ENCODE results near the gene CRMP1.

The CRMP1 gene

DNA sequence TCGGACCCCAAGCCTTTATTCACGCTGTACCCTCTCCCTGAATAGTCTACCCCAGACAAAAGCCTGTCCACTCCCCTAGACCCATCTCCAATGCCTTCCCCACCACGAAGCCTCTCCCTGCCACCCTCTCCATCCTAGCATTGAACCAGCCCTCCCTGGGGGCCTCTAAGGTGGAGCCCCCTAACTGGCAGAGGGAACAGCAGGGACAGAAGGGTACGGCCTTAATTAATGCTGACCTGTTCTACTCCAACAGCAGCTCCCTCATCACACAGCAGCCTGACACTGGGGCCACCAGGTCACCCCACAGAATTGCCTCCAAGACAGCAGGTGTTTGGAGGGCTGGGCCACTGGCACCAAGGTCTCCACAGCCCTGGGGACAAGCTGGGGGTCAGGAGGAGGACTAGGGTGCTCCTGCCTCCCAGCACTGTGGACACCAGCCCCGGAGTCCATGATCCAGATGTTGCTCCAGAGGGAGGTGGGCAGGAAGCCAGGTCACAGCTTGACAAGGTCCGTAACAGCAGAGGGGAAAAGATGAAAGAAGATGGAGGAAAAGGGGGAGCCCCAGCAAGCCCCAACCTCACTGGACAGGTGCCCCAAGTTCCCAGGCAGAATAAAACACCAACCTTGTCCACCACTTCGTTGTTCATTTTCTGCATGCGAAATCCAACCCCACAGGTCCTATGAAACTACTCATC, 3.7 kb downstream of the CRMP1 start:
- DNase-seq (ENCODE audit: low read depth in 3 of 3, low spot score in 1 of 3), result no peak

DNA sequence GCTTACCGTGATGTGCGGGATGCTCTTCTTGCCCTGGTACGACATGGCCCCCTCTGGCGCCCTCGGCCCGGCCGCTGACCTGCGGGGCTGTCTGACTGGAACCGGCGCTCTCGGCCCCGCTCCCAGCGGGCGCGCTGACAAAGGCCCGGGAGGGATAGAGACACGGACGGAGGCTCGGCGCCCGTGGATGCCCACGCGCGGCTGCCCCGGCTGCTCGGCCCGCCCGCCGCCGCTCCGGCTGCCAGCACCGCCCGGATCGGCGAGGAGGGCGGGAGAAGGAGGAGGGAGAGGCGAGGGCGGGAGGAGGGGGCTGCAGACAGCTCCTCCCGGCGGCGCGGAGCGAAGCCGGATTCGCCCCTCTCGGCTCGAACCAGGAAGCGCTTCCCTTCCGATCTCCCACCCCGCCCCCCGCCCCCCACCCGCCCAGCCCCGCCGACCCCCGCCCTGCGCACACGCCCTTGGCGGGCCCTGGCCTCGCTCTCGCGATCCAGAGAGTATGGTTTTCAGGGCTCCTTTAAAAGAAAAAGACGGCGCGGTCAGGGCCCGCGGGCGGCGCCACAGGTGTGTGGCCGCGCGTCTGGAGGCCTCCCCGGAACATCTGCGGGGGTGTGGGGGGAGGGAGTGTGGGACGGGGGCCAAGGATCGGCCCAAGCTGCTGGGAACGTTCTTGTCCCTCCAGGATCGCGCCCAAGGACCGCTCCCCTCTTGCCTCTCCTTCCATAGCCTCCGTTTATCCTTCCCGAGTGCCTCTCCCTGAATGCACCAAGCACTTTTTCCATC, 4.5 kb downstream of the CRMP1 start:
- DNase-seq (ENCODE audit: low read depth in 3 of 3, low spot score in 1 of 3), result no peak

DNA sequence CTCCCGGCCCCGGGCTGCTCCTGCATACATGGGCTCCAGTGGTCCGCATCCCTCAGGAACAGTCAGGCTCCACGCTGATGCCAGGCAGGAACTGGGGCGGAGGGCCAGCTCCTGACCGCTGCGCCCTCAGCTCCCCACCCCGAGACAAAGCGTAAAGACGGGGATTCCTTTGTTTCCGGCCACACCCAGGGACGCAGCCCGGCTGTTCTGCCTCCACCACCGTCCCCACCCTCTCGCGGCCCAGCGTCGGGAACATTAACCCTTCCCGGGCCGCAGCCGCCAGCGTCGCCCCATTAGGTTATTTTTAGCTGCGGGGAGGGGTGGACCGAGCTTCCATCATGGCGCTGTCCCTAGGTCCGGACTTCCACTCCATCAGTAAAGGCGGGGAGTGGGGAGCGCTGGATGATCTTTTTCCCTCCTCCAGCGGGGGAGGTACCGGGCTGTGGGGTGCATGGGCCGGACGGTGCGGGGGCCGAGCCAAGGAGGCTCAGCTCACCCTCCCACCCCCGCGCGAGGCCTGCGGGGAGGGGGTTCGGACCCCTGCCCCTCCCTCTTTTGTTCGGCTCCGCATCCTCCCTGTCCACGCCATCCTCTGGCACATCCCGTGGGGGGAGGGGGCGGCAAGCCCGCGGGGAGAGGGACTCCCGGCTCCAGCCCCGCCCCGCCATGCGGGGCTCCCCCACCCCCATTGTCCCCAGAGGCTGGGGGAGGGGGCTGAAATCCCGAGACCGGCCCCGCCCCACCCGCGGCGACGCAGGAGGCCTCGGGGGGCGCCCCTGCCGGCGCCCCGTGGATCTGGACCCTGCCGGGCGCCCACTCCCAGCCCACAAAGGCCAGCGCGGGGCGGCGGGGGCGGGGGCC, 5.3 kb downstream of the CRMP1 start:
- DNase-seq (ENCODE audit: low read depth in 3 of 3, low spot score in 1 of 3), result no peak

DNA sequence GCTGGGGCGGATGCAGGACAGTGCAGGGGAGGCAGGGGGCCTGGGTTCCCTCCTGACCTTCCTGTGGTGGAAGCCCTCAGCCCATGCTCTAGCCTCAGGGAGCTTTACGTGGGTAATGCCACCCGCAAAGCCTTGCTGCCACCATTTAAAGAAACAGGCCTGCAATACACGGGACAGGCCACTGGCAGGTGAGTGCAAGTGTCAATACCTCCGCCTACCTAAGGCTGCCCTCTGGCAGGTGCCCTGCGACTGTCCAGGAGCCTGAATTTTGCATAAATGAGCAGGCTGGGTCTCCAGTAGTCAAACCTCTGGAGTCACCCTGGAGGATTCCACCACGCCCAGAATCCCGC, 5.9 kb downstream of the CRMP1 start:
- no peak for DNase-seq (ENCODE audit: low read depth in 3 of 3, low spot score in 1 of 3)

DNA sequence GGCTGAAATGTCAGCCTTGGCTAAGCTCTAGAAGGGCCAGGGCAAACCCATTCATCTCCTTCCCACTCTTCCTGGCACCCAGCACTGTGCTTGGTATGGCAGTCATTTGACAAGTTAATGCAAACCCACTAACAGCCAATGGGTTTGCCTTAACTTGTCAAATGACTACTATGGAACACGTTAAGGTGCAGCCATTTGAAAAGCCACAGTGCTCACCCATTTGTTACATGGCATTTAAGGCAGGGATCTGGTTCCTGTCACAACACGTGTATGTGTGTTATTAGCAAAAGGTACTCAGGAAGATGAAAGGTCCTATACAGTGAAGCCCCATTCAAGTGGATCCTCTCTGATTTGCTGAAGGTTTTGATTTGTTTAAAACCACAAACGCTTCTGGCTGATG, 7.2 kb downstream of the CRMP1 start:
- DNase-seq (ENCODE audit: low read depth in 3 of 3, low spot score in 1 of 3), result no peak

DNA sequence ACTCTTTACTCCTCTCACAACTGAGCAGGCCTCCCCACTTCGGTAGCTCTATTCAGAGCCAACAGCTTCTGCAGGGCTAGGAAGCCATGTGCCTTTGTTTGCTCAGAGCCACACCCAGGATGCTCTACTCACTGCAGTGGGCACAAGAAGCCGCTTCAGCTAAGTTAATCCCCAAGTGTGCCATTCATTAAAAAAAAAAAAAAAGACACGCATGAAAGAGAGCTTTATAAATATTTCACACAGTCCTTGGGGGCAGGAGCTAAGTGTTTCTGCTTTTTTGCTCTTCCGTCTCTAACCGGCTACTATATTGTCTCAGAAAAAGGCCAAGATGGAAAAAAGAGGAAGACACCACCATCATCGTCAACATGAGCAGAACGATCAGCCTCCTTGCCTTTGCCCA, 8.1 kb downstream of the CRMP1 start:
- no peak for DNase-seq (ENCODE audit: low read depth in 3 of 3, low spot score in 1 of 3)

DNA sequence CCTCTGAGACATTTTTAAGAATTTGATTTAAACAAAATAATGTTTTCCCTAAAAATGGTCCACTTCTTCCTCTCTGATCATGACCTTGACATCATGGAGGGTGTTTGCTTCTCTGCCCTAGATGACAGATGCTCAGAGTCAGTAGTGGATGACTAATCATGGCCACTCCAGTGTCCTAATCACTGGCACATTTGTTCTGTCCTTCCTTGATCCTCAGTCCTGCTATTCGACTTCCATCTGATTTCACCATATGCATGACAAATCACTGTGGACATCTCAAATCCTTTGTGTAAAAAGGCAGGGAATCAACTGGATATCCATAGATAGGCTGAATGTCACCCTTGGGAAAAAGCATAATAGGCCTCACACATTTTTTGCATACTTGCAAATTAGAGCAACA, 9.0 kb downstream of the CRMP1 start:
- DNase-seq (ENCODE audit: low read depth in 3 of 3, low spot score in 1 of 3), result no peak

DNA sequence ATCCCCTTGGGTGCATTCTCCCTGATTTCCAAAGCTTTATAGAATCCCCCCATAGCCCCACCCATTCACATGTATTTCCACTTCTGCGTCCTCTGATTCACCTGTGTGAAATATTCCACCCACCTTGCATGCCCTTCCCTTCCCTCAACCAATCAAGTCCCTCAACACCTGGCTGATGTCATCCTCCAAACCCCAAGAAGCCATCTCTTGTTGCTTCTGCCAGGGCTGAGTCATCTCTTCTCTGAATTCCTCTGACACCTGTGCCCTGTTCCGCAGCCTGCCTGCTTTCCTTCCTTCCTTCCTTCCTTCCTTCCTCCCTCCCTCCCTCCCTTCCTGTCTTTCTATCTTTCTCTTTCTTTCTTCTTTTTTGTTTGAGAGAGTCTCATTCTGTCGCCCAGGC, 9.9 kb downstream of the CRMP1 start:
- DNase-seq (ENCODE audit: low read depth in 3 of 3, low spot score in 1 of 3), result no peak

DNA sequence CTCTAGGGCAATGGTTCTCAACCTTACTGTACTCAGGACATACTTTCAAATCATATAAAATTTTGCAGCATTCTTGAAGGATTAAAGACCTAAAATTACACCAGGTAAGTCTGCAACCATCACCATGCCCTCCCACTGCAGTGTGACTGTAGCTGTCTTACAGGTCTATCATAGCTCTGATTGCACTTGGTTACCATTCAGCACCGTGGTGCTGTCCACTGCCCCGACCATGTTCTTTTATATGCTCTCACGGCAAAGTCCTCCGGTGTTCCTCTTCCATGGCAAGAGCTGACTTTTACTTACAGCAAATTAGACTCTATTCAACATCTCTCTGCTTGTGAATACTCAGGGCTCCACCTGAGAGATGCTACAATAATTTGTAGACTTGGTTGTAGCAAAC, 11.5 kb downstream of the CRMP1 start:
- DNase-seq (ENCODE audit: low read depth in 3 of 3, low spot score in 1 of 3), result no peak

DNA sequence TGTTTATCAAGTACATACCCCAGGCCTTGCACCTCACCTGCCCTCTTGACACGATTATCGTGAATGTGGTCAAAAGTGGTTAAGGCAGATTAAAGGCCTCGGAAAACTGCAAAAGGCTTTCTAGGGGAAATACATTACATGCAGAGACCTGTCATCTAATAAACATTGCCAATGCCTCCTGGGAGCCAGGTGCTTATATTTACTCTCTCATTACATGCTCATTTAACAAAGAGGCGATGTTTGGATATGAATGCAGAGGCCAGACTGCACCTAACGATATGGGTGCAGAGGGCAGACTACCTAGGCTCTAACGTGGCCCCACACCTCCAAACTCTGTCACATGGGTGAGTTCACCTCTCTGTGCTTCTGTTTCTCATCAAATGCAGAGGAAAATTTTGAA, 14.5 kb downstream of the CRMP1 start:
- no peak for DNase-seq (ENCODE audit: low read depth in 3 of 3, low spot score in 1 of 3)

DNA sequence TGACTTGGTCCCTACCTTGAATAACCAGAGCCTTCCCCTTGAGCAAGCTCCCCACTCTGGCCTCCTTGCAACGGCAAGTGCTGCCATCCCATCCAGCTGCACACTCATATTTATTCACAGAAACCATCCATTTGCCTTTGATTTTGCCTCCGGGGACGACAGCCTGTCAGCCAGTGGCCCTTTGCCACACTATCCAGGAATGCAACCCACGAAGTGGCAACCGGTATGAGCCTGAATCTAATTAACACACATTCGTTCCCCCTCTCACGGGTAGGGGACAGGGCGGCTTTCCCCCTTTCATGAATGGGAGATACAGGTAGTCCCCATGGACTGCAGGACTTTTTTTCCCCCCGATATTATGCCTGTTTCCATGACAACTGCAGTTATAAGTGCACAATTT, 15.5 kb downstream of the CRMP1 start:
- DNase-seq (ENCODE audit: low read depth in 3 of 3, low spot score in 1 of 3), result no peak

DNA sequence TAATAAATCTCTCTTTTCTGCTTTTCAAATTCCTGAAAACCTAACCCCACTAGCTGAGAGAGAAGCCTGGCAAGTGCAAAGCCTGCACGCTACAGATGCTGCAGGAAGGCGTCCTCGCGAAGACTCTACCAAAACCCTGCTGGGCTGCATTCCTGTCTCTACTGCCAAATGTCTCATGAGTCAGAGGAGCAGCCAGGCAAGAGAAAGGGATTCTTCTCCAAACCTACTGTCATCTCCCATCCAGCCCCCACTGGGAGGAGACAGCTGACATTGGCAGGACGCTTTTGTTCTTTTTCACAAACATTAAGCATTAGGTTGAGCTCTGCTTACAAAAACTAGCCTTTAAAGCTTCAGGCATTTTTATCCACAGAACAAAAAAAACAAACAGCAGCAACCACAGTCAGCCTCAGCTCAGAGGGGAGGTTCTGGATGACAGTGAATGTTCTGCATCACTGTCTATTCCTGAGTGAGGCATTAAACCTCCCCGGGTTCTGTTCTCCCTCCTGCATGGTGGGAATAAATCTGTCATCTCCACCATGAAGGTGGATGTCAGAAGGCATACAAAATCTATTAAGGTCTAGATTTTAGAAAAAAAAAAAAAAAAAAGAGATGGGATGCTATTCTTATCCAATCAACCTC, 18.0 kb downstream of the CRMP1 start:
- DNase-seq (ENCODE audit: low read depth in 3 of 3, low spot score in 1 of 3), result no peak

DNA sequence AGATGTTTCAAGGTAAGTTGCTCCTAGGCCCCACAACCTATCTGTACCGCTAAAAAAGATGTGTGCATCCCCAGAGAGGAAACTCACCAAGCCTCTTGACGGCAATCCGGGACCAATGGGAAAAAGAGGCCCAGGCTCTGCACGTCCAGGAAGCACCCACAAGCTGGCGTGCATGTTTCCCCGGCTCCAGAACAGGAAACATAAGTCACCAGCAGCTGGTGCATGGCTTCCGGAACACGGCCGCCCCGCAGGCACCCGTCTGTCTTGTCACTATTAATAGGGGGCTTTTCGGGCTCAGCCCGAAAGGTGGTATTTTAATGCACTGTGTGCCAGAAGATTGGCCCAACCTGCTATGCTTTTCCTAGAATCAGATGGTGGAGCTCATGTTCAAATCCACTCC, 22.2 kb downstream of the CRMP1 start:
- no peak for DNase-seq (ENCODE audit: low read depth in 3 of 3, low spot score in 1 of 3)

DNA sequence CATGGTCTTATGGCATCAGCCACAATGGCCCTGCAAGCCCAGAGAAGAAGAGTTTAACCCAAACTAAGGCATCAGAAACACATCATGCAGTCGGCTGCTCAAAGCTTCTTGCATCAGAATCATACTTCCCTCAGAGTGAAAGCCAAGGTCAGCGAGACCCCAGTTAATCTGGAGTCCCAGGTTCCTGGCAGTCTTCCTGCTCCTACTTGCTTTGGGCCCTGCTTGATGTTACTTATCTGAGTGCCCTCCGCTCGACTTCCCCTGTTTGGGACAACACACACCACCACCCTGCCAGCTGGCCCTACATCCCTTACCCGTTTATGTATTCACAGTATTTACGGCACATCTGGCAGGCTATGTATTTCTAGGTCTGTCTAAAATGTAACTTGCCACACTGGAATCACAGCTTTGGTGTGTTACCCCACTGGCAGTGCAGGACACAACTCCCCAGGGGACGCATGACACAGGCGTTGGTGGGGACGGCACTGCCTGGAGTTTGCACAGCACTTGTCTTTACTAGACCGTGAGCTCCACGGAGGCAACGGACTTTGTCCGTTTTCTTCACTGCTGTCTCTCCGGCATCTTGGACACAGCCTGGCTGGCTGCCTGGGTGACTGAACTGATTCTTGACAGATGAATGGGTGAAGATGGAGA, 22.8 kb downstream of the CRMP1 start:
- DNase-seq (ENCODE audit: low read depth in 3 of 3, low spot score in 1 of 3), result no peak

DNA sequence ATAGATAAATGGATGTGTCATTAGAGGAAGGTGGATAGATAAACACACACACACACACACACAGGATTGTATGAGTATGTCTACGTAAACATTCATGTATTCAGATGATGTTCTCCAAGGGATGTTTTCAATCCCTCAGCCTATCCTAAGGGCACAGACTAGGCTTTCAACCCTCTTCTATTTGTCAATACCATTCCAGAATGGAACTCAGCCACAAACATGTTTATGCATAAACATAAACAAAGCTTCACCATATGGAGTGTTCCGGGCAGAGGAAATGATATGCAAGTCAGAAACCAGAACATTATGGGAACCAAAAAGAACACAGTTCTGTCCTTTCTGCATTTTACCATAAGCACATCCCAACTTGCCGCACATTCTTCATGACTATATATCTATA, 25.0 kb downstream of the CRMP1 start:
- DNase-seq (ENCODE audit: low read depth in 3 of 3, low spot score in 1 of 3), result no peak

DNA sequence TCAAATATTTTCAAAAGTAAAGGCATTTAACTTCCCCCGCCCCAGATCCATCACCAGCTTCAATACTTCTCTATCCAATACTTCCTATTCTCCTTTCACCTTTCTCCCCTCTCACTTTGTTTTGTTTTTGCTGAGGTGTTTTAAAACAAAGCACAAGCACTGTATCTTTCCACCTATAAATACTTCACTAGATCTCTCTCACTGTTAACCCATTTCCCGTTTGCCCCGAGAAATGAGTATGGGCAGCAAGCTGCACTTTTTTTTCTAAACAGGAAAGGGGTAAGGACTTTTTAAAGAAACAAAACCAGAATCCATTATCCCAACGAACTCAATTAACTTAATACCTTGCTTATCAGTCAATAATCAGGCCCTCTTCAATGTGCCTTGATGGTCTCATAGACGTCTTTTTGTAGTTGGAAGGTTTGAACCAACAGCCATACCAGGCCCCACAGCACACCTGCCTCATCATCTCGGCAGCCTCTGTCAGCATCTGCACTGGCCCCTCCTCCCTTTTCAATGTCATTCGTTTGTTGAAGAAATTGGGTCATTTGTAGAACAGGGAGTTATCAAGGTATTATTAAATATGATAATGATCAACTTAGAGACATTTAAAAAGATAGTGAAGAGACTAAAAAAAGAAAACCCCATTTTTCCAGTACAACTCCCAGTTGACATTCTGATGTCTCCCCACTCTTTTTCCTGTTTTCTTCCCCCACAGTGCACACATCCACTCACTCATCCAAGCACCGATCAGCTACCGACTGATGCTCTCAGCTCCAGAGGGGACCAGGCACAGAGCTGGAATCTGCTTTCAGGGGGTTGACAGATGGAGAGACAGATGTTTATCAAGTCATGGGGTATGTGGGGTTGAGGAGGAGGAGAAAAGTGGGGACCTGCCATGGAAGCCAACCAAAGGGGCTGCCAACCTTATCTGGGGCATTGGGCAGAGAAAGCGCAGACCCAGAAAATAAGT, 25.8 kb downstream of the CRMP1 start:
- no peak for DNase-seq (ENCODE audit: low read depth in 3 of 3, low spot score in 1 of 3)

DNA sequence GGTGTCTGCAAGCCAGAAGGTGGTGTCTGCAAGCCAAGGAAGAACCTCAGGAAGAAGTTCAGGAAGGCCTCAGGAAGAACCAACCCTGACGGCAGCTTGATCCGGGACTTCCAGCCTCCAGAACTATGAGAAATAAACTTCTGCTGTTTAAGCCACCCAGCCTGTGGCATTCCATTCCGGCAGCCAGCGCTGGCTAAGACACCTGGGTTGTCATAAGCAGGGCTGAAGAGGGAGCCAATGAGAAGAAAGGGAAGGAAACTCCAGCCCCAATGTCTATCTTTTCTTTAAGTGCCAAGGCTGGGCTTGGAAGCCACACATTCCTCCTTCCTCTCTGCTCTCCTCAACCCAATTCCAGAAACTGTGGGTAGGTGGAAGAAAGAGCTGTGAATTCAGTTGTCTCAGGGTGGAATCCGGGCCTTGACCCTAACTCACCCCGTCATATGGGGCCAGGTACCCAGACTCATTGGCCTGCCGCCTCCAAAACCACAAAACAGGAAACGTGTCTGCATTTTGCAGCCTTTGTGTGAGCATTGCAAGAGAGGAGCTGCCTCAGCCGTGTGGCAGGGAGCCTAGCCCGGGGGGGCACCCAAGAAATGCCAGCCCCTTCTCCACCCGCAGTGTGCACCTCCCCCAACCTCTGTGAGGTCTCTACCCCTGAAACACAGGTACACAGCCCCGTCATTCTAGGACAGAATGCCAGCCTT, 26.8 kb downstream of the CRMP1 start:
- DNase-seq (ENCODE audit: low read depth in 3 of 3, low spot score in 1 of 3), result no peak

DNA sequence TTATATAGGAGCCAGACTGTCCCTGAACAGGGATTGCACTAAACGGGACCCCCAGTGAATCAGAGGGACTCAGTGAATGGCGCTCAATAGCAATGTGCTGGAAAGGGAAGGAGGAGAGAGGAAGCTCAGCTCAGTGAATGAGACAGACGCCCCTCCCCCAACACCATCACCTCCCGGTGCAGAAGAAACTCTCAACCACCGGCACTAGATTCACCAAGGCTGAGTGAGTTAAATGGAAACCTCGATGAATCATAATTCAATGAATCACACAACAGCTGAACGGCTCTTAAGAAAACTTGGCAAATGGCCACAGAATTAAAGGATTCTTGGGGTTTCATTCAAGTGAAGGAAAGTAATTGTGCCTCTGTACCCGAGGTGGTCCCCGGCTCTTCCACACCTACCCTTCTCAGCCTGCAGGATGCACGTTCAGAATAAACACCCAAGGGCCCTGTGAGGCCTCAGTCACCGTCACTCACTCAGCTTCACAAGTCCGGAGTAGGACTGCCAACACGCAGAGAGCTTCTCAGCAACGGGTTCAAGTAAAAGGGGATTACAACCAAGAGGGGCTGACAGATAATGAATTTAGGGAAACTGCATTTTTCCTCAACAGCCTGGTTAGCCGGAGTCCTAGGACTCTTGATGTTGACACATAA, 29.3 kb downstream of the CRMP1 start:
- peak in 1 of 3 donors; percentile 21 for DNase-seq (ENCODE audit: low read depth in 3 of 3, low spot score in 1 of 3)

Data from stimulated activated CD4-positive, alpha-beta T cell treated with anti-CD3 and anti-CD28 coated beads, TNF-alpha, amount 100 ng/mL, for 1 hour (primary cell).